ENCODE results near the gene ARFGEF3.

DNA sequence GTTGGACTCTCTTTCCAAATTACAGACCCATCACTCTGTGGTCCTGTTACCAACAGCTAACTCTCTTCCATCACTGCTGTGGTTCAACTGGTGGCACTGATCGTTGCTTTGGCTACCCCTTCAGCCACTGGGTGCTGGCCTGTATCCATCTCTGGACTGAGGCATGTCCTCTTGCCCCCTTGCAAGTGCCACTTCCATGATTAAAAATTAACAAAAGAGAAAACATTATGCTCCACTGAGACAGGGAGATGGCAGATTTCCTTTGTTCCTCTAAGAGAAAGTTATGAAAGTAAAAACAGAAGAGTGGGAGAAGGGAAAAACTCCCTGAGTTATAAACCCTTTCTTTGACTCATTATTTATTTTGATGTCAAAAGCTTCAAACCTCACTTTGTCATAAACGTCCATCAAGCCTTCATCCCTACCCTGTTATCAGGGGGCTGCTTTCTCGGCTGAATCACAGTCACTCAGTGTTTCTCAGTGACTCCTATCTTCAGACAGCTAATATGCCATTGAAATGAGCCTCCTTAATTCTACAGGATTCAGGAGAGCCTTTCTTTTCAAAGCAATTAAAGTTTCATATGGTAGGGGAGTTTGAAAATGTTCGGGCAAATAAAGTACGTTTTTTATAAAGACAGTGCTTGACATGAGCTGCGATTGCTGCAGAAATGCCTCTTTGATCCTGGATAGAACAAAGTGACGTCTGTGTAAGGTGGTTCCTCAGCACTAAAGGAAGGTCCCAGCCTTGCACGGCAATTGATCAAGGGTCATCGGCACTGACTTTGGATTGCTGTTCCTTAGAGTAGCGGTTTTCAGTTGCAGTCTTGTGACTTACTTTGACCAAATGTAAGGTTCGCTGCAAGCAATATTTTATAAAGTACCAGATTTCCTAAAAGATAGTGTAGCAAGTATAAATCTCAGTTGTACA lies 106.5 kb downstream of the ARFGEF3 start:
- no peak for TF ChIP-seq POLR2AphosphoS5 (IDR thresholded peaks at IDR 0.05; ENCODE audit: borderline replicate concordance, low read depth, low read length)
- TF ChIP-seq EZH2 (IDR thresholded peaks at IDR 0.05) = no peak
